Hematopoietic multipotent progenitor cell treated with erythropoietin and hydrocortisone succinate and interleukin-3 and kit ligand, for 6 days (in vitro differentiated cells): ENCODE data around the gene SHISA9.

ENCODE experiments used
- DNase-seq: peaks from one replicate; pipeline ENCODE4 v3.0.0-alpha.2; 2015

Gene SHISA9

DNA sequence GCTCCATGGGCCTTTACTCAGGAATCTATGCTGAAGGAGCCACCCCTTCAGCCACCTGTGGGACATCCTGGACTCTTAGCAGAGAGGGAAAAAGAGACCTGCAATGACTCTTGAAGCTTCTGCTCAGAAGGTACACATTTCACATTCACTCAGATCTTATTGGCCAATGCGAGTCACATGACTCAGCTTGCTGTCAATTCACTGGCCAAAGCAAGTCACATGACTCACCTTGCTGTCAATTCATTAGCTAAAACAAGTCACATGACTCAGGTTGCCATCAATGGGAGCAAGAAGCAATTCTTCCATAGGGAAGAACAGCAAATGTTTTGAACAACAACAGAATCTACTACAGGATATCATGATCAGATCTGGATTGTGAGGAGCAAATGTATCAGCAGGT lies 233.4 kb downstream of the SHISA9 start:
- DNase-seq = no peak

DNA sequence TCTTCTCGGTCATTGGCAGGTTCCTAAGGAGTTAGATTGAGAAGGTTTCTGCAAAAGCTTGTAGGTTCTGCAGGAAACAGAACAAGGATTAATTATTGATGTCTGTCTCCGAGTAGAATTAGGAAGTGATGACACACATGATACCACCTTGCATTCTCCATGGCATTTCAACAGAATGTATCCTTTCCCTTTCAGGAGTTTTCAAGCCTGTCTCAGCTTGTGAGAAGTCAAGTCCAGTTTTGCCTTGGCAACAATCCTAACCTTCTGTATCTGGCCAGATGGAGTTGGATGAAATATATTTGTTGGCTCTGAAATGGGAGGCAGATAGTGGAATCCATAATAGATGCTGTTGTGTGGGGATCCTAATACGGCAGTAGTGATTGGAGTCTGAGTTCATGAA lies 235.5 kb downstream of the SHISA9 start:
- no peak for DNase-seq

DNA sequence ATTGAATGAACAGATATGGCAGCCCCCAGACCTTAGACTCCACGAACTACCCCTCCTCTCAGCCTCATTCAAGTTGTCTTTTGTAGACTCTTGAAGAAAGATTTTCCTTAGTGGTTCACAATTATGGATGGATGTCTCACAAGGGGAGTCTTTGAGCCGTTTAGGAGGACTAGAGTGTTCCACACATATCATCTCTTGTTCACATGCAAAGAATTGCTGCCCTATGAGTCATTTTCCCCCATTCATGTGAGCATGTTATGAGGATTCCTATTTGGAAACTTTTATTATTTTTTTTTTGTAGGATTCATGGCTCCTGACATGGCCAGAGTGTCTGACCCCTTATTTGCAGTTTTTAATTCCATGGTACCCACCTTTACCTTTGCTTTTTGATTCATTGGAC lies 237.1 kb downstream of the SHISA9 start:
- no peak for DNase-seq

DNA sequence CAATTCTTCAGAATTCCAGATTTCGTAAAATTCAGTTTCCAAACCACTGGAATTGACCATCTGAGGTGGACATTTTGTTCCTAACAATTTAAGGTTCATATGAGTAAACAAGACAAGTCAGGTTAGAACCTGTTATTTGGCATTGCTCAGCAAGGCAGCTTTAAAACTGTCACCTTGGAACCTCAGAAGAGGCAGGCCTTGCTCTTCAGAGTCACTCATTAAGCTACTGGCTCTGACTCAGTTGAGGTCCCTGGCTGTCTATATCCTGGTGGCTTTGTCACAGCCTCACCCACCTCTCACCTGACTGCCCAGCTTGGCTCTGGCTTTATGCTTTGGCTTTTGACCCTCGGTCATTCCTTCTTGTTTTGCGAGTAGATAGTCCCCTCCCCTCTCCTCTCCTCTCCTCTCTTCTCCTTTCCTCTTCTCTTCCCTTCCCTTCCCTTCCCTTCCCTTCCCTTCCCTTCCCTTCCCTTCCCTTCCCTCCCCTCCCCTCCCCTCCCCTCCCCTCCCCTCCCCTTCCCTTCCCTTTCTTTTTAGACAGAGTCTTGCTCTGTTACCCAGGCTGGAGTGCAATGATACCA lies 238.4 kb downstream of the SHISA9 start:
- no peak for DNase-seq

DNA sequence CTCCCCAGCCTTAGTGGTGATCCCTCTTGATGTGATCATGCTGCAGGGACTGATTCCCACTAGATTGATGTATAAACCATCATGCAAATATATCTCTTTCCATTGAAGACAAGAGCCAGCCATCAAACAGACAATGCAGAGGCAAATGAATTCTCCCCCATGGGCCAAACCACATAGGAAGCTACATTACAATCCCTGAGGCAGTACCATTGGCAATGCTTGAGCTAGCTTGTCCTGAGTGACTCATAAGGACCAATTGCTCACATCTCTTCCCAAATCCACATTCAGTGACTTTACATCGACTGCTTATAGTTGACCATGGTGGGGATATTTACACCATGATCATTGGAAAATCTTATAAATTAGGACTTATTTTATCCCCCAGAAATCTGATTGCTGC lies 242.2 kb downstream of the SHISA9 start:
- DNase-seq = no peak

GRCh38 chr16:13146829-13147228 lies 245.4 kb downstream of the SHISA9 start:
- no peak for DNase-seq

DNA sequence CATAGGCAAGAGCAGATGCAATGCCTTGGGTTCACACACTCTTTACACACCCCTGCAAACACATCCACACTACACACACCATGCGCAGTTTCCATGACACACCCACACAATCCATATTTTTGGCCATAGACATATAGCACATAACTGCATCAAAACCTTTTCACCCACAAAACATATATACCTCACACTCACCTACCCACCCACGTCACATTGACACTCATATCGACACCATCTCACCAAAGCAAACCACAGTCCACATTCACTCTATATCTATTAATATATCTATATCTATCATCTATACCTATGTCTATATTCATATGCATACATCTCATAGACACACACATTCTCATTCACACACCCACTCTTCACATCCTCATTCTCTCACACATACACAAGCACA lies 246.9 kb downstream of the SHISA9 start:
- DNase-seq = no peak

DNA sequence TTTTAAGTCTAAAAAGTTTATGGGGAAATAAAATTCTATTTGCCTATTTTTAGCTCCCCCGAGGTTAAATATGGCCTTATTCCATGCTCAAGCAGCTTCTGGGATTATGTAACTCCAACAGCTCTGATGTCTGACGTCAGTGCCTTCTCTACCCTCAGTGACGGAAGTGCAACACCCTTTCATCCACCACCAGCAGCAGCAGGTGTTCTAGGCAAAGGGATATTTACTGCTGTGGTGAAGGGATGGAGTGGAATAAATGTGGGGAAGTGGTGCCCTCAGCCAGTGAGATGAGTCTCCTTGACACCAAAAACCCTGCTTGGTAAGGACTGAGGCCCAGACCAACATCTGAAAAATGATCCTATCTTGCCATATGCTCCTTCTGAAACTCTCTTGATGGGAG lies 247.4 kb downstream of the SHISA9 start:
- DNase-seq = no peak

GRCh38 chr16:13150181-13150885 lies 248.9 kb downstream of the SHISA9 start:
- no peak for DNase-seq

DNA sequence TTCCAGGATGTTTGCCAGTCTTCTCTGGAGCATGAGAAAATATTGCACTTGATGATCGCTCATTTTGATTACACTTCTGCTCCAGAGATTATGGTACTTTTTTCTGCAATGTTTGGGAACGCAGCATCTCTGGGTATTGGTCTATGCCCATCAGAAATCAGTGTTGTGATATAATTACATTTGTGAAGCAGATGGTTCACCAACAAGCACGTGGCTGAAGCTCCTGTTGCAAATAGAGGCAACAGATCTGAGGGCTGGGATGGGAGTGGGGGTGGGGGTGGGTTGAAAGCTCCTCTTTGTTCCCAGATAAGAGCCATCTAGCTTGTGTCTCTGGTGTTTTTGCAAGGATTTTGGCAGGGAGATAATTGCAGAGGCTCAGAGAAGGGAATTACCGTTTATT lies 252.3 kb downstream of the SHISA9 start:
- DNase-seq = no peak

DNA sequence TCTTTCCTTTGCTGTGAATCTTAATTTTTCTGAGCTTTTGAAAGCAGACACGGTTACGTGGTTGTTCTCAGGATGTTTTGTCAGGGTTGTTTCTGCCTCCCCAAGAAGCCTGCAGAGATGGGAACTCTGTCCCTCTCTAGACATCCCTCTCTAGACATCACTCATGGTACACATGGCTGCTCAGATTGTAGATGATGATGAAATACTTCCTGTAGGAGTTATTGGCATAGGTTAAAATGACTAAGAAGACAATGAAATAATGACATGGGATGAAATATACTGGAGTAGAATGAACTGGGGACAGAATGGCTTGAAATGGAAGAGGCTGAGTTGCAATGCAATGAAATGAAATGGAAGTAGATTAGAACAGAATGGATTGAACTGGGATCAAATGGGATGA lies 253.4 kb downstream of the SHISA9 start:
- DNase-seq = no peak

DNA sequence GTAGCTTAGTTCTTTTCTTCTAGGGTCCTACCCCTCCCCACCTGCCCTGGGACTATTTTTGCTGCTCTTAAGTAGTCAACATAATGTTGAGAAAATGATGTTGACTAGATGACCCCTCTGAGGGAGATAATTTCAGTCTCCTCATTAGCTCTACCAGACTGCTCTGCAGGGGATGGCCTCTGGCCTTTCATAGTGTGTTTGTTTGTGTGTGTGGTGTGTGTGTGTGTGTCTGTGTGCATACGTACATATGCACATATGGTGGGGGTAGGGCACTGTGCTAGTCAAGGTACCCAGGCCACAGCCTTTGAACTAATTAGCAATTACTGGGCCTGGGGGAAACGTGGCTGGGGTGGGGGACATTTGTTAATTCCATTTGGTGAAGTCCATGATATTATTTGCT lies 254.0 kb downstream of the SHISA9 start:
- no peak for DNase-seq

DNA sequence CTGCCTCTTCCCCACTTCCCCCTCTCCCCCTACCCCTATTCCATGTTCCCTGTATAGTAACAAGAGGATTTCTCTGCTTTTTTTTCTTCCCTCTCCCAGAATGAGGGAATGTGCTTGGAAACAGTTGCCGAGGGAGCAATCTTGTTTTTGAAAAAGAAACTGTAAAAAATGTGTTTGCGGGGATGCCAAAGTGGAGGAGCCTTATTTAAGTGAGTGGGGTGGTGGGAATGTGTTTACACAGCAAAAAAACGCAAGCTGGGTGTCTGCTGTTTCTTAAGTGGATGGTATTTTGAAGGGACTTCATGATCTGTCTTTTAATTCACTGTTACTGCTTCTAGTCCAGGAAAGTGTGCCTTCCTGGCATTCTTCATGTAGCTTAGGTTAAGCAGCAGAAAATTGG lies 254.4 kb downstream of the SHISA9 start:
- DNase-seq = no peak

DNA sequence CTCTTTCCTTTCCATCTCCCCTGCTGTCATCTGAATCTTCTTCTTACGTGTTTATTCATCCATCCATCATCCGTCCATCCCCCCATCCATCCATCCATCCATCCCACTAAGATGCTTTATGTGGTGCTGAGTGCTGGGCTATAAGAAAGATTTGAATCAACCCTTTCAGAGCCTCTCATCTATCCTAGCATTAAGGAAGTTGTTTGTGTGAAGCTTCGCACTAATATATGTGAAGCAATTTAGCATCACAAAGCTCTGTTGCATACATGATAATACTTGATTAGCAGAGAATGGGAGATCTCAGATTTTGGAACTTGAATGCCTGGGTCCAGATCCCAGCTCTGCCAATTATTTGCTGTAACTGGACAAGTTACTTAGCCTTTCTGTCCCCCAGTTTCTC lies 255.7 kb downstream of the SHISA9 start:
- DNase-seq = no peak

DNA sequence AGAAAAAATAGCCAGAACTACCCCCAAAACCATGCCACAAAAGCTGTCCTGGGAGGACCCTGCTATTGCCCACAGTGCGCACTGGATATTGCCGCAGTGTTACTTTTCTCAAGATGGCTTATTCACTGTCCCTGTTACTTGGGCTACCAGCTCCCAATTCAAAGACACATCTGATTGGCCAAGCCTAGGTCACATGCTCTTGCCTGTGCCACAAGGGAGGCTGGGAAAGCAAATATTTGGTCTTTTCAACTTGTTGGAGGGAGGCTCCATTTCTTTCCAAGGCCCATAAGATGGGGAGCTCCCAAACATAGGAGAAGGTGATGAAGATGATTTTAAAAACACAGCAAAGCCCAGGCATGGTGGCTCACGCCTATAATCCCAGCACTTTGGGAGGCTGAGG lies 257.0 kb downstream of the SHISA9 start:
- DNase-seq = no peak

- DNase-seq = no peak
Observed at GRCh38 chr16:13165024-13165423, 263.6 kb downstream of the SHISA9 start.

GRCh38 chr16:13168091-13168572 lies 266.7 kb downstream of the SHISA9 start:
- no peak for DNase-seq

- no peak for DNase-seq
Observed at GRCh38 chr16:13171313-13171712, 269.9 kb downstream of the SHISA9 start.

GRCh38 chr16:13176711-13177110 lies 275.3 kb downstream of the SHISA9 start:
- DNase-seq = no peak

GRCh38 chr16:13178318-13178717 lies 276.9 kb downstream of the SHISA9 start:
- no peak for DNase-seq

DNA sequence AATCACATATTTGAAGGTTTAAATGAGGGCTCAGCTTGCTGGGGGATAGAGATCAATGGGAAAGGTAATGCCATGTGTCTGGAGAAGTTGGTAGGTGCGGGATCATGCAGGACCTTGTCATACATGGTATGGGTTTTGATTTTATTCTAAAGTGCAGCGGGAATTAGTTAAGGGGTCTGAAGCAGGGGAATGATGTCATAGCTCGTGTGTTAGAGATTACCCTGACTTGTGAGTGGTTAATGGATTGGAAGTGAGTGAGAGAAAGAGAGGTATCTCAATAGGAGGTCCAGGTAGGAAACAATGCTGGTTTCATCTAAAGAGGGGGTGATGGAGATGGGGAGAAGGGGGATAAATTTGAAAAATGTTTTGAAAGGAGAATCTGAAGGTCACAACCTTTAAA lies 280.0 kb downstream of the SHISA9 start:
- DNase-seq = no peak

- no peak for DNase-seq
Observed at GRCh38 chr16:13186813-13187212, 285.4 kb downstream of the SHISA9 start.

DNA sequence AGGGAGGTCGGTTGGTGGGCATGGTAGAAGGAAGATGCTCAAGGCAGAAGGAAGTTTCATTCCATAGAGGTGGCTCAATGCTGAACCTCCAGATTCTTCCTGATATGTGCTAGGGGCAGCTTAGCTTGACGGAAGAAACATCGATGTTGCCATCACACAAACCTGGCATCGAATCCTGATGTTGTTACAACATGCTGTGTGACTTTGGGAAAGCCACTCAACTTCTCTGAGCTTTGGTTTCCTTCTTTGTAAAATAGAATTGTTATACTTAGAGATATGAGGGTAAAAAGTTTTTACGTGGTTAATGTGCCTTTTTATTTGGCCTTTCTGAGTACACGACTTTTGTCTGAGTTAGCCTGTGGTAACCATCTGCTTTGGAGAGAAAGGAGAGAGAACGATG lies 287.9 kb downstream of the SHISA9 start:
- no peak for DNase-seq

DNA sequence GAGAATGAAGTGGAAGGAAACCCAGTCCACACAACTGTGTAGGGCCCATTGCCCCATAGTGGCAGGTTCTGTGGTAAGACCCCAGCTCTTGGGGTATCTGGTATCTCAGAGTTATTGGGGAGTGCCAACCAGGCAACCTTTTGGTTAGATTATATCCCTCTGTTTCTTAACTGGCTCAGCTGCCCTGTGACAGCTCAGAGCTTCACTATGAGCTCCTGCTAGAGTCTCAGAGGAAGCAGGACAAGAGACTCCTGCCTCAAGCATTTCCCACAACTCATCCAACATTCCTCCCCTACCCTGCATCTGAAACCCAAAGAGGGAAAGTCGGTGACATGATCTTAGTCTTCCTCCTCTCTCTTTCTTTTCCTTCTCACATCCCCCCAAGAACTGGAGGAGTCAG lies 292.3 kb downstream of the SHISA9 start:
- DNase-seq = no peak

DNA sequence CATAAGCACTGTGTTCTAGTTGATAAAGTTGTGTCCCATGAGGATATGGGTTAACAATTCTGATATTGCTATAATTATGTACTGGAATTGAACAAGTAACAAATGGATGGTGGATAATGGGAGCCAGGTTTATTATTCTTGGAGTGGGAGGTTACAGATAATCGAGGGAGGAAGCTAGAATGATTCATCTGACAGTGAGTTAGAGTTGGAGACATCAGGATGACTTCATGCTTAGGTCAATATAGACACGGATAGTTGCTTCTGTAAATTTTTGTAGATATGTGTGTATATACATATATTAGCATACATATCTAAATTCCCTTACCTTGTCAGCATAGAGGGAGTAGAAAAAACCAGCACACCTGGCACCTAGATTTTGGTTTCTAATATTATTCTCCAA lies 293.4 kb downstream of the SHISA9 start:
- DNase-seq = no peak
